Liver (tissue), 9 donors: Measurements from ENCODE around the gene NECAB2. TPM values are rescaled to one million over a fixed set of nuclear protein-coding genes. Genes with fewer than 3 reads are reported as not detected.

Experiments
- DNase-seq: peaks from one replicate; pipeline ENCODE4 v3.0.0-alpha.2; 2017; ENCODE audit warnings: low spot score
- H3K27ac ChIP-seq, 2 donors: one replicate each; pipeline ENCODE4 v1.7.0; 2013; ENCODE audit warnings: inconsistent platforms in 2 of 2, low read length in 2 of 2, control low read depth in 1 of 2, low read depth in 1 of 2, mild to moderate bottlenecking in 1 of 2
- H3K27me3 ChIP-seq, 4 donors: one replicate each; pipeline versions ENCODE4 v1.6.1 to v1.7.0; 2013; ENCODE audit warnings: low read length in 3 of 4, inconsistent platforms in 1 of 4, mild to moderate bottlenecking in 1 of 4, moderate library complexity in 1 of 4; ENCODE audit not compliant: control insufficient read depth in 4 of 4, insufficient read depth in 4 of 4
- H3K36me3 ChIP-seq, 4 donors: one replicate each; pipeline versions ENCODE4 v1.6.1 to v1.7.0; 2013; ENCODE audit warnings: low read length in 3 of 4, mild to moderate bottlenecking in 3 of 4, low read depth in 1 of 4, moderate library complexity in 1 of 4; ENCODE audit not compliant: control insufficient read depth in 4 of 4, insufficient read depth in 3 of 4
- H3K4me1 ChIP-seq, 4 donors: one replicate each; pipeline versions ENCODE4 v1.6.1 to v1.7.0; 2013; ENCODE audit warnings: low read length in 3 of 4, mild to moderate bottlenecking in 3 of 4, moderate library complexity in 1 of 4; ENCODE audit not compliant: control insufficient read depth in 4 of 4, insufficient read depth in 4 of 4
- H3K4me3 ChIP-seq, 3 donors: one replicate each; pipeline versions ENCODE4 v1.6.1 to v1.7.0; 2013; ENCODE audit warnings: low read length in 3 of 3, control low read depth in 1 of 3, low read depth in 1 of 3, mild to moderate bottlenecking in 1 of 3
- H3K9ac ChIP-seq, 2 donors: one replicate each; pipeline ENCODE4 v1.7.0; 2013; ENCODE audit warnings: low read length in 2 of 2, mild to moderate bottlenecking in 2 of 2, moderate library complexity in 2 of 2, control low read depth in 1 of 2, low read depth in 1 of 2
- H3K9me3 ChIP-seq, 4 donors: one replicate each; pipeline versions ENCODE4 v1.6.1 to v1.7.0; 2013; ENCODE audit warnings: low read length in 3 of 4; ENCODE audit not compliant: control insufficient read depth in 4 of 4
- ATF3 ChIP-seq: IDR thresholded peaks from 2 replicates; pipeline ENCODE4 v1.6.1; 2016; ENCODE audit warnings: antibody characterized with exemption
- CTCF ChIP-seq: fragments of 150-350 bp; IDR thresholded peaks from 2 replicates; pipeline ENCODE4 v1.5.1; 2017; ENCODE audit warnings: improper control_type of control experiment, low read depth, low read length; ENCODE audit not compliant: missing input control
- EGR1 ChIP-seq, 2 donors: IDR thresholded peaks; 2 replicates each; pipeline ENCODE4 v1.6.1; 2016 to 2018; ENCODE audit warnings: antibody characterized with exemption in 2 of 2, low read depth in 2 of 2
- FOXA1 ChIP-seq: IDR thresholded peaks from 2 replicates; pipeline ENCODE4 v1.6.1; 2016; ENCODE audit warnings: antibody characterized with exemption
- FOXA2 ChIP-seq: IDR thresholded peaks from 2 replicates; pipeline ENCODE4 v1.6.1; 2016; ENCODE audit warnings: antibody characterized with exemption
- GABPA ChIP-seq, 2 donors: IDR thresholded peaks in 1 of 2; conservative IDR thresholded peaks in 1 of 2; 2 replicates each; pipeline ENCODE4 v1.6.1; 2016; ENCODE audit warnings: antibody characterized with exemption in 2 of 2, mild to moderate bottlenecking in 1 of 2, moderate library complexity in 1 of 2
- HNF4A ChIP-seq, 2 donors: conservative IDR thresholded peaks; 2 replicates each; pipeline ENCODE4 v1.6.1; 2016; ENCODE audit warnings: antibody characterized with exemption in 2 of 2, mild to moderate bottlenecking in 2 of 2
- HNF4G ChIP-seq: IDR thresholded peaks from 2 replicates; pipeline ENCODE4 v1.6.1; 2016; ENCODE audit warnings: antibody characterized with exemption
- JUND ChIP-seq, 2 donors: IDR thresholded peaks; 2 replicates each; pipeline ENCODE4 v1.6.1; 2016; ENCODE audit warnings: antibody characterized with exemption in 2 of 2
- NR2F2 ChIP-seq: IDR thresholded peaks from 2 replicates; pipeline ENCODE4 v1.6.1; 2016; ENCODE audit warnings: antibody characterized with exemption
- RAD21 ChIP-seq, 2 donors: IDR thresholded peaks; 2 replicates each; pipeline ENCODE4 v1.6.1; 2016; ENCODE audit warnings: antibody characterized with exemption in 2 of 2, mild to moderate bottlenecking in 2 of 2
- REST ChIP-seq: IDR thresholded peaks from 2 replicates; pipeline ENCODE4 v1.6.1; 2016; ENCODE audit warnings: antibody characterized with exemption, mild to moderate bottlenecking
- RXRA ChIP-seq, 2 donors: IDR thresholded peaks; 2 replicates each; pipeline ENCODE4 v1.6.1; 2017 to 2018; ENCODE audit warnings: antibody characterized with exemption in 2 of 2, mild to moderate bottlenecking in 1 of 2
- SP1 ChIP-seq: IDR thresholded peaks from 2 replicates; pipeline ENCODE4 v1.6.1; 2018; ENCODE audit warnings: antibody characterized with exemption, mild to moderate bottlenecking
- TAF1 ChIP-seq: conservative IDR thresholded peaks from 2 replicates; pipeline ENCODE4 v1.6.1; 2016; ENCODE audit warnings: antibody characterized with exemption, mild to moderate bottlenecking
- YY1 ChIP-seq: IDR thresholded peaks from 2 replicates; pipeline ENCODE4 v1.6.1; 2016; ENCODE audit warnings: antibody characterized with exemption, mild to moderate bottlenecking
- ZBTB33 ChIP-seq: IDR thresholded peaks from 2 replicates; pipeline ENCODE4 v1.6.1; 2016; ENCODE audit warnings: antibody characterized with exemption
- WGBS: extraction: QIAGEN DNeasy Blood & Tissue Kit; methylation state at CpG from one replicate; pipeline ENCODE4 v1.1.7; 2013; 5-methylcytosine and 5-hydroxymethylcytosine counted together
- polyA plus RNA-seq, 2 donors: library from polyadenylated mRNA; stranded (reverse) in 1 of 2; unstranded in 1 of 2; fragments of 200-250 nt in 1 of 2; fragments of >200 nt in 1 of 2; fragmentation: Nextera tagmentation in 1 of 2; extraction: Ambion mirVana in 1 of 2; gene quantifications; one replicate each; pipeline versions ENCODE4 v1.2.1 to v1.2.3, GENCODE V29; 2013 to 2015
- total RNA-seq, 2 donors: library from RNA; depleted of rRNA; stranded (reverse); fragments of >200 nt; gene quantifications; one replicate each; pipeline ENCODE4 v1.2.3, GENCODE V29; 2014
- TF ChIP-seq, protein P1 (sequence below): IDR thresholded peaks from 2 replicates; pipeline ENCODE4 v1.6.1; 2016; ENCODE audit warnings: antibody characterized with exemption
- donor health status: healthy.
- donor health status: healthy.
- donor health status: healthy.
- donor health status: healthy.
- donor health status: healthy.

Gene NECAB2
- total and polyA plus RNA-seq, 4 donors: 2.7 to 3.8 (median 2.9) TPM; not detected in 1

DNA sequence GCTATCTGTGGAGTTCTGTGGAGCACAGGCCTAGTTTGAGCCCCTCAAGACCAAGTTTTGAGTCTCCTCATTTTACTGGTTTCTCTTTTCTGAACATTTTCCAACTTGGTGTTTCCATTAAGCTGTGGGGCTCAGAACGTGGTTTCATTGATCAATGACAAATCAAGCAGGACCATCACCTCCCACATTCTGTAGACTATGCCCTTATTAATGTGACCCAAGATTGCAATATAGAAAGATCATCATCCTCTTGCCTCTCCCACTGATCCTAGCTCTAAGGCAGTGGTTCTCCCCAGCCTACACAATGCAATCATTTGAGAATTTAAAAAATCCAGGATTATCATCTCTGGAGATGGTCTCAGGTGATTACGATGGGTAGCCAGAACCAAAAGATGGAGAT, 30.8 kb upstream of the NECAB2 start:
- no peaks in the 10 kb centered on the region for H3K27me3 ChIP-seq
- no peak overlapping the region for H3K4me3 ChIP-seq
- TF ChIP-seq CTCF: no peak
- TF ChIP-seq YY1: no peak
- TF ChIP-seq EGR1 (IDR thresholded peaks at IDR 0.05; ENCODE audit: low read depth in 2 of 2): no peak
- TF ChIP-seq GABPA (IDR thresholded peaks at IDR 0.05 in 1 of 2, conservative IDR thresholded peaks at IDR 0.05 in 1 of 2): no peak
- no peak for TF ChIP-seq JUND (IDR thresholded peaks at IDR 0.05)
- no peak for TF ChIP-seq REST
- TF ChIP-seq NR2F2: no peak
- TF ChIP-seq SP1: no peak
- TF ChIP-seq RAD21 (IDR thresholded peaks at IDR 0.05): no peak
- no peak for TF ChIP-seq ZBTB33
- TF ChIP-seq FOXA1: no peak
- TF ChIP-seq HNF4G: no peak
- TF ChIP-seq TAF1: no peak
- no peak for TF ChIP-seq FOXA2
- no peak for TF ChIP-seq RXRA (IDR thresholded peaks at IDR 0.05)
- TF ChIP-seq ATF3: no peak
- TF ChIP-seq, protein P1, sequence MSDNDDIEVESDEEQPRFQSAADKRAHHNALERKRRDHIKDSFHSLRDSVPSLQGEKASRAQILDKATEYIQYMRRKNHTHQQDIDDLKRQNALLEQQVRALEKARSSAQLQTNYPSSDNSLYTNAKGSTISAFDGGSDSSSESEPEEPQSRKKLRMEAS: no peak
- TF ChIP-seq HNF4A (conservative IDR thresholded peaks at IDR 0.05): no peak
- no peaks in the 10 kb centered on the region for H3K9me3 ChIP-seq
- no peak overlapping the region for H3K27ac ChIP-seq
- no peak overlapping the region for H3K9ac ChIP-seq
- 91% methylated on average over 2 of the region's 2 CpGs for whole genome bisulfite sequencing
- H3K4me1 ChIP-seq: peaks cover 7 to 24% (median 16%) of the 10 kb centered on the region in 4 donors
- no peak for DNase-seq
- H3K36me3 ChIP-seq: peaks cover 0 to 5% (median 0%) of the 10 kb centered on the region in 4 donors
